MV-4-11 (cell line): Measurements from ENCODE around the gene NUBP2.

Experiments
- DNase-seq: peaks from one replicate; lab custom pipeline; 2025; lab: John Stamatoyannopoulos, UW

NUBP2 gene

DNA sequence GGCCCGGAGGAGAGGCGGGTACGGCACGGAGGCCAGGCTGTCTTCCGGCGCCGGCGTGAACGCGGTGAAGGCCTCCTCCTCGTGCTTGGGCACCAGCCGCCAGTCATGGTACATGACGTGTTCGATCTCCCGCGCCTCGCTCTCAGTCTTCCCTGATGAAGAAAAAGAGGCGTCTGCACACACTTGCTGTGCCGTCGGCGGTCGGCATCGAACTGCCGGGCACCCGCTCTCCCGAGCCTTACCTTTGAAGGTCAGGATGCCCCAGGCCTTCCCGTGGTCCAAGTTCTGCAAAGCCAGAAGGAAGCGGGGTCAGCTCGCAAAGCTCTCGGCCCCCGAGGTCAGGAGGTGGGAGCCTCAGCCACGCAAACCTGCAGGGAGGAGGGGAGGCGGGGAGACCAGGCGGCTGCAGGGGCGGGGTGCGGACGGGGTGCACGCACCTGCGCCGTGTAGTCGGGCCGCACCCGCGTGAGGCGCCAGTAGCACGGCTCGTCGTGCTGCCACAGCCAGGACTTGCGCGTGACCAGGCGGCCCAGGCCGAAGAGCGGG is 10.3 kb upstream of the NUBP2 start, which contains the start of gene EME2:
TSS of gene EME2 (plus strand) at position 449 of the 546 bp plus-strand sequence. CDS start 418 bp downstream, outside the sequence.
- no peak for DNase-seq

DNA sequence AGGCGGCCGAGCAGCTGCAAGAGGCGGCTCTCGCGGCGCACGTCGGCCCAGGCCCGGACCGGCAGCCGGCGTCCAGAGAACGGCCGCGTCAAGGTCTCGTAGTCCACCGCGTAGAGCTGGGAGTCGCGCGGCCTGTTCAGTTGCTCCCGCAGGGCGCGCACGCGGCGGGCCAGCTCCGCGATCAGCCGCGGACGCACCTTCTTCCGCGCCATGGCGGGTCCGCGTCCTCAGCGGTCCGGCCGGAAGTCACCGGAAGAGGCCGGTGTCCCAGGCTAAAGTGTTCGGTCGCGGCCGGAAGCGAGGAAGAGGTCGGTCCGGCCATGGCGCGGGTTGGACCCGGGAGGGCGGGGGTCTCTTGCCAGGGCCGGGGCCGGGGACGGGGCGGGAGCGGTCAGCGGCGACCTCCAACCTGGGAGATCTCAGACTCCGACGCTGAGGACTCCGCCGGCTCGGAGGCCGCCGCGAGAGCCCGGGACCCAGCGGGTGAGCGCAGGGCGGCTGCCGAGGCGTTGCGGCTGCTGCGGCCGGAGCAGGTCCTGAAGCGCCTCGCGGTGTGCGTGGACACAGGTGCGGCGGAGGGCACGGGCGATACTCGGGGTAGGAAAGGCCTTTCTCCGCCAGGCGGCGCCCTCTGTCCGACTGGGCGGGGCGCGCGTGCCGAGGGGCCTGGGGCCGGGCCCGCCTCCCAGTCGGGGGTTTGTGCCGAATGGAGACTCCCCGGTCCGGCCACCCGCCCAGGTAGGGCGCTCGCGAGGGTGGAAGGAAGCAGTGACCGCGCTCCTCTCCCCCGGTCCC is 9.7 kb upstream of the NUBP2 start, which contains the start of gene MRPS34:
TSS of gene MRPS34 (minus strand) at position 227 of the 795 bp plus-strand sequence. CDS start at position 212, 15 bp downstream.
- peak; percentile 67 for DNase-seq

DNA sequence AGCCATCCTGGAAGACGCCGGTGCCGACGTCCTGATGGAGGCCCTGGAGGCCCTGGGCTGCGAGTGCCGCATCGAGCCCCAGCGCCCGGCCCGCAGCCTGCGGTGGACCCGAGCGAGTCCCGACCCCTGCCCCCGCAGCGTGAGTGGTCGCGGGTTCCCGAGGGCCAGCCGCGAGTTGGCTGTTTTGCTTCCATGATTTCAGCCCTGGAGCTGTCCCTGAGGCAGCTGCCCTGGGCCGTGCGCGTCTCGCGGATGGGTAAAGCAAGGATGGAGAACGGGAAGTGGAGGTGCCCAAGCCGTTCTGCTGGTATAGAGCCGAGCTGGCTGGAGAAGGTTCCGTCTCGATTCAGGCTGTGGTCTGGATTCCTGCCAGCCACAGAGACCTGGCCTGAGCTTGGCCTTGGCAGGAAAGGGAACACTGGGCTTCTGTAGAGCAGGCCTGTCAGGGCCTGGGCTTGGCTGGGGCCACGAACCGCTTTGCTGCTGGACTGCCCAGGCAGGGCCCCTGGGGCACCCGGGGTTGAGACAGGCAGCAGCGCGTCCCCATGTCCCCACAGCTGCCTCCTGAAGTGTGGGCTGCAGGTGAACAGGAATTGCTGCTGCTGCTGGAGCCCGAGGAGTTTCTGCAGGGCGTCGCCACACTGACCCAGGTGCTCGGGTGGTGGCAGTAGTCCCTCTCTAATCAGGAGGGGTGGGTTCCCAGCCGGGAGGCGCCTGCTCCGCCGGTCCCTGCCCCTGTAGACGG is 8.9 kb upstream of the NUBP2 start:
- peak; percentile 27 for DNase-seq

DNA sequence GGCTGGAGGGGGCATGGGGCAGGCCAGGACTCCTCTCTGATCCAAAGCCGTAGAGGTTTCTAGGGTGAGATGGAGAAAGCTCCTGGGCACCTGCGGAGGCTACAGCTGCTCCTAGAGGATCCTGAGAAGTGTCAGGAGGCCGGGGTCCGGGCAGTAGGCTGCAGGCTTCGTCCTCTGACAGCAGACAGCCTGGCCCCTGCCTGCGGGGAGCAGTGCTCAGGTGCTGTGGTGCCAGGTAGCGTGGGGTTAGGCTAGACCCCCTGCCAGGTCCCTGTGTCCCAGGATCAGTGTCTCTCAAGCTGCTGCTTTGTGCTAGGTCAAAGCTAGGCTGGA is 8.3 kb upstream of the NUBP2 start:
- DNase-seq, result no peak

DNA sequence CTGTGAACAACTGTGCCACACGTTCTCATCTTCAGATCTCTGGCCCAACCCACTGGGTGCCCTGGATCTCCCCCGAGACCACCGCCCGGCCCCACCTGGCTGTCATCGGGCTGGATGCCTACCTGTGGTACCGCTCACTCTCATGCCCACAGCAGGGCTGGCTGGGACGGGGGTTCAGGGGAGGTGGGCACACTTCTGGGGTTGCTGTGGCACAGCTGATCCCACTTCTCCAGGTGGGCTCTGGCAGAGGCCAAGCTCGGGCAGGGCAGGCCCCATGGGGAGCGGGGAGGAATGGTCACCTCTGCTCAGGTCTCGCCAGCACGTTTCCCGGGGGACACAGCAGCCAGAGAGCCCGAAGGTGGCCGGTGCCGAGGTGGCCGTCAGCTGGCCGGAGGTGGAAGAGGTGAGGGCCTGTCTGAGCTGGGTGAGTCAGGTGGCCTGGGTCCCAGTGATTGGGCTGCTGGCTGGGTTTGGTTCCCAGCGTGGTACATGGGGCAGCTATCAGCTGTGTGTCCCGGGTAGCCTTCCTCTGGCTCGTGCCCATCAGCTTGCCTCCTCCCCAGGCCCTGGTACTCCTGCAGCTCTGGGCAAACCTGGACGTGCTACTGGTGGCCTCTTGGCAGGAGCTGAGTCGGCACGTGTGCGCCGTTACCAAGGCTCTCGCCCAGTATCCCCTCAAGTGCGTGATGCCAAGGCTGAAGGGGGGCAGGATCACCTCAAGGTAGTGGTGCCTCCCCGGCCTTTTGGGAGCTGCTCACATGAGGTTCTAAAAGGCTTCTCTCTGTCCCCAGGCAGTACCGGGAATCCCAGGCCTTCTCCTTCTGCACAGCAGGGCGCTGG is 7.5 kb upstream of the NUBP2 start:
- no peak for DNase-seq

DNA sequence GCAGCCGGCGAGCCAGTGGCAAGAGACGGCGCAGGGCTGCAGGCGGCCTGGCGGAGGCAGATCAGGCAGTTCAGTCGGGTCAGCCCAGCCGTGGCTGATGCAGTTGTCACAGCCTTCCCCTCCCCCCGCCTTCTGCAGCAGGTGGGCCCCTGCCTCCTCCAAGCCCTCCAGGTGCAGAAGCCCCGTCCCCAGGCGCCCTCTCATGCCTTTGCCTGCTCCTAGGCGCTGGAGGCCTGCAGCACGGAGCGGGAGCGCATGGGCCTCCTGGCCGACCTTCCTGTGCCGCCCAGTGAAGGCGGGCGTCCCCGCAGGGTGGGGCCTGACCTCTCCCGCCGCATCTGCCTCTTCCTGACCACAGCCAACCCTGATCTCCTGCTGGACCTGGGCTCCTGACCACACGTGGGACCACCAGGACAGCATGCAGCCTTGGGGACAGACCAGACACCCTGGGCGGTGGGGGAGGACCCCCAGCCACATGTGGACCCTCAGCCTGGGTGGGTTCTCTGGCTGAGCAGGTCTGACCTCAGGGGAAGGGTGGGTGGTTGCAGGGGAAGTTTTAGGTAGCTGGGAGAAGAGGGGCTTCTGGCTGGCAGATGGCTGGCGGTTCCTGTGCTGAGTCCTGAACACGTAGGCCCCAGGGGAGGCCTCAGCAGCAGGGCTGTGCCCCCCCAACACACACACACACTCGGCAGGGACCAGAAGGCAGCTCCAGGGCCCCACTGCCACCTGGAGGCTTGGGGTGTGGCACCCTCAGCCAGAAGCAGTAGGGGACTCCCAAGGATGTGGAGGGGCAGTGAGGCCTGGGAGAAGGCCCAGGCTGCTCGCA is 6.7 kb upstream of the NUBP2 start:
- no peak for DNase-seq

- no peak for DNase-seq
Observed at GRCh38 chr16:1776672-1776955, 6.1 kb upstream of the NUBP2 start.

DNA sequence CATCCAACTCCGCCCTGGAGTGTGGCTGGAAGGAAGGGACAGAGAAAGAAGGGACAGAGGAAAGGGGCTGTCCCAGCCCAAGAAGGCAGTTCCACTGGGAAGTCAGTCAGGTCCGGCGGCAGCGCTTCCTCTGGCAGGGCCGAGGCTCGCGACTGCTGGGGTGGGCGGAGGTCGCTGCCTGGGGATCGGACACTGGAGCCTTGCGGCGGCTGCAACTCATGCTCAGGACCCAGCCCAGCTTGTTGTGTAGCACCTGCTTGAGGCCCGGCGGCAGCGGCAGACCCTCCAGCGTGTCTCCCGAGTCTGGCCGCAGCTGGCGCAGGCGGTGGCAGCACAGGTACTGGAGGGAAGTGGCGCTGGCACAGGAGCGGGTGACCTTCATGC is 5.8 kb upstream of the NUBP2 start:
- DNase-seq, result no peak

DNA sequence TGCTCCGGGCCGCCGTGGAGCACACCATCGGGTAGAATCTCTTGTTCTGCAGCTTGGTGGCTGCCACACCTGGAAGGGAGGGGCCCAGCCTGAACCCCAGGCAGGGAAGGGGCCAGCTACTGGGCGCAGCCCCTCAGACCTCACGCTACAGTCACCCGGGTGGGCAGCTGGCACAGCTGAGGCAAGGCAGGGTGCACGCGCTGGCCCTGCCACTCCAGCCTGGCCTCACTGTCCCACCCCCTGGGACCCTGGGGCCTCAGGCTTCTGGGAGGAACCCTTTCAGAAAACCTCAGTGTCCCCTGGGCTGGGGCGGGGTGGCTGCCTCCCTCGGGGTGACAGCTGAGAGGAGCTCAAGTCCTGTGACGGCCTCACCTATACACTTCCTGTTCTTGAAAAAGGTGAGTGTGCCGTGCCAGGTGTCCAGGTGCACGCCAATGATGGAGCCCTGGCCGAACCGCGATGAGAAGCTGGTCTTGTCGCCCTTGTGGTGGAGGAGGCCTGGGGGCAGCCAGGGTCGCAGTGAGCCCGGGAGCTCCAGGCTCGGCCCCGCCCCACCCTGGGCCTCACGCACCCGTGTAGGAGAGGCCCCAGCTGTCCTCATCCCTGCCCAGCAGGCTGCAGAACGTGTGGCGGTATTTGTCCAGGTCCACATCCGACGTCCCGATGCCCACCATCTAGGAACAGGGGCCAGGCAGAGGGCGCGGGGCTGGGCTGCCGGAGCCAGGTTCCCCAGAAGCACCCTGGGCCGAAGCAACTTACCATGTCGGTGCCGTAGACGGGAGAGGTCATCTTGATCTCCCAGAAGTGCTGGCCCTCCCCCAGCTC is 5.2 kb upstream of the NUBP2 start:
- DNase-seq, result no peak

DNA sequence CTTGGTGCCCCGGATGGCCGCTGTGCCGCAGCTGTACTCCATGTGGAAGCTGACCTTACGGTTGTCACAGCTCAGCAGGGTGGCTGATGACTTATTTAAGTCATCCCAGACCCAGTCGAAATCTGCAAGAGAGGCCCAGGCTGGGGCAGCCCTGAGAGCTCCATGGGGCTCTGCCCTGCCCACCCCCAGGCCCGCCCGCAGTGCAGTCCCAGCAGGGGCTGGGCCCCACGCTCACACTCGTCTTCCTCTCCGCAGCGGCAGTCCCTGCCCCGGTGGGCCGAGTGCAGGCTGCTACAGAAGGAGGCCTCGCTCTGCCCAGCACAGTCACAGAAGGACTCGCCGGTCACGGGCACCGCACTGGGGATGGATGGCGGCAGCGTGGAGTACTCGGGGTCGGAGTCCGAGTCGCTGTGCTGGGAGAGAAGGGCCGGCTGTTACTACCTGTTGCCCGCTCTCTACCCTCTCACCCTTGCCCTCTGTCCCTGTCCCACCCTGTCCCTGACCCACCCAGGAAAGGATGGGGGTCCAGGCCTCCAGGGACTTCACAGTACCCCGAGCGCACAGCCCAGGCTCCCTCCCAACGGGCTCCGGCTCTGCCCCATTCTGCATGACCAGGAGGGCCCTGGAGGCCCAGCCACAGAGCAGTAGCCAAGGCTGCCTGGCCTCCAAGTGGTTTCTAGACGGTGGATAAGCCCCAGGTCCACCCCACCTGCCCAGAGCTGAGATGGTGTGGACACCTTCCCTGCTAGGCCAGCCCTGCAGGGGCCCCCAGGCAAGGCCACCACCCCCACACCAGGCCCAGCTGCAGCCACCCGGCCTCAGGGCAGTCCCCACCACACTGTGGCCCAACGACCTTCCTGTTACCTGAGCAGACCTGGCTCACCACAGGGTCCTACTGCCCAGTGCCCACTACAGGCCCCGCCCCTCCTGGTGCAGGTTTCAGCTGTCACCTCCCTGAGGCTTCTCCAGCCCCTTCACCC is 4.3 kb upstream of the NUBP2 start:
- DNase-seq, result no peak

DNA sequence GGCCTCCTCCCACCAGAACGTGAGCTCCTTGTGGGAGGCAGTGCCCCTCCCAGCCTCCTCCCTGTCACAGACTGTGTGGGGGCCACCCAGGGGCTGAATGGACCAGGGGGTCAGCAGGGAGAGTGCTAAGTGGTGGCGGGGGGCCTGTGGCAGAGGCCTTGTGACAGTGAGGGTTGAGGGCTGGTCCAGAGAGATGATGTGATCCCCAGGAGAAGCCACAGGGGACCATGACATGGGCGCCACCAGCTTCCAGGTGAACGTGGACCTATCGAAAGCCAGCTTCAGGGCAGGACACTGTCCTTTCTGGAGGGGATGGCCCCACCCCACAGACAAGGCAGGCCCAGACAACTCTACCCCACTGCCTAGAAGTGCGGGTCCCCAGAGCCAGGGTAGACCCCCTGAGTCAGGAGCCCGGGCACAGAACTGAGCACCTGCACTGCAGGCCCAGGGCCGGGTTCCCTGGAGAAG is 3.5 kb upstream of the NUBP2 start:
- no peak for DNase-seq

DNA sequence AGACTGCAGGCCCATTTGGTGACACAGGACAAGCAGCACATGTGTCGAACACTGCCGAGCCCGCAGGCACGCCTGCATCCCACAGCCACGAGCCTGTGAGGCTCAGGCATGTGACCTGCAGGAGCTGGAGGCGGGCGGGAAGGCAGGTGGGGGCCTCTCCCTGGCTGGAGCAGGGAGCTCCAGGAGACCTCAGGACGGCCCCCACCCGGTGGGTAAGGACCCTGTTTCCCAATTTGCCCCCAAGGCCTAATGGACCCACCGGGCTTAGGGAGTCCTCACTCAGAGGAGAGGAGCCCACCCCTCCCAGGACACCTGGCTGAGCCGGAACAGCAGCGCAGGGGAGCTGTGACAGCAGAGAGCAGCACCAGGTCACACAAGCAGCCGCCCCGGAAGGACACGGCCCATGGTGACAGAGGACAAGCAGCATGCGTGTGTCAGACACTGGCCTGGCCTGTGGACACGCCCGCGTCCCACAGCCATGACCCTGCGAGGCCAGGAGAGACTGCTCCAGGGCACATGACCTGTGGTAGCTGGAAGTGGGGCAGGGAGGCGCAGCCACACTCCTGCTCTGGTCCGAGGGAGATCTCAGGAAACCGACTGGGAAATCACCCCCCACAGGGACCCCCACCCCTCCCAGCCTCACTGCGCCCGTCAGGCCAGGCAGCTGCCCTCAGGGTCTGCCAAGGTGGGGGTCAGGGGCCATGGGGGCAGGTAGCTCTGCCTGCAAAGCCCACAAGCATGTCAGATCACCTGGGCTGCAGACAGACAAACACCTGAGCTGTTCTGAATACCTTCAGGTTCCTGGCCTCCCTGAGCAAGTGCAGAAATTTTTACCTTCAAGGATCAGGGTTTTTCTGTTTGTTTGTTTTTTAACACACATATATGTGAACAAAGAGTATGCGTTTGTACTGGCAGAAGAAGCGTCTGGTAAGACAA is 2.8 kb upstream of the NUBP2 start:
- DNase-seq, result no peak

DNA sequence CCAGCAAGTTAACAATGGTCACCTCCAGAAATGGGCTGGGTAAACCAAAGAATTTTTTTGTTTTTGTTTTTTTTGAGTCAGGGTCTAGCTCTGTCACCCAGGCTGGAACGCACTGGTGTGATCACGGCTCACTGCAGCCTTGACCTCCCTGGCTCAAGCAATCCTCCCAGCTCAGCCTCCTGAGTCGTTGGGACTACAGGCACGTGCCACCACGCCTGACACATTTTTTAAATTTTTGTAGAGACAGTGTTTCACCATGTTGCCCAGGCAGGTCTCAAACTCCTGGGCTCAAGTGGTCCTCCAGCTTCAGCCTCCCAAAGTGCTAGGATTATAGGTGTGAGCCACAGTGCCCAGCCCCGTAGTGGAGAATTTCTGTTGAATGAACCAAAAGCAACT is 2.1 kb upstream of the NUBP2 start:
- DNase-seq, result no peak

DNA sequence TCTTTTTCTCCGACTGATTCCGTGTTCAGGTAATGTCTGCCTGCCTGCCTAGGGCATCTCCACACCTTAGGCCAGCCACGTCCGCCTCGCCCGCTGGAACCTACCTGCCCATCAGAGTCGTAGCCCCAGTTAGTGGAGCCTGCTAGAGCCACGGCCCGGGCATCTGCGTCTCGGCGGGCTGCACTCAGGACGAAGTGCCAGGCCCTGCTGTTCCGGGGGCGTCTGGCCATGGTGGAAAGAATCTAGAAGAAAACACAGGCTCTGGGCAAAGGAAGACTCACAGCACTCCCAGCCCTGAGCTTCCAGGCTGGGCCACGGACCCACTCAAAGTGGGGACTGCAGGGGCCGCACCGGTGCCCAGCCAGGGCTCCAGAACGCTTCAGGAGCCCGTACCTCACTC is 1.5 kb upstream of the NUBP2 start:
- no peak for DNase-seq

DNA sequence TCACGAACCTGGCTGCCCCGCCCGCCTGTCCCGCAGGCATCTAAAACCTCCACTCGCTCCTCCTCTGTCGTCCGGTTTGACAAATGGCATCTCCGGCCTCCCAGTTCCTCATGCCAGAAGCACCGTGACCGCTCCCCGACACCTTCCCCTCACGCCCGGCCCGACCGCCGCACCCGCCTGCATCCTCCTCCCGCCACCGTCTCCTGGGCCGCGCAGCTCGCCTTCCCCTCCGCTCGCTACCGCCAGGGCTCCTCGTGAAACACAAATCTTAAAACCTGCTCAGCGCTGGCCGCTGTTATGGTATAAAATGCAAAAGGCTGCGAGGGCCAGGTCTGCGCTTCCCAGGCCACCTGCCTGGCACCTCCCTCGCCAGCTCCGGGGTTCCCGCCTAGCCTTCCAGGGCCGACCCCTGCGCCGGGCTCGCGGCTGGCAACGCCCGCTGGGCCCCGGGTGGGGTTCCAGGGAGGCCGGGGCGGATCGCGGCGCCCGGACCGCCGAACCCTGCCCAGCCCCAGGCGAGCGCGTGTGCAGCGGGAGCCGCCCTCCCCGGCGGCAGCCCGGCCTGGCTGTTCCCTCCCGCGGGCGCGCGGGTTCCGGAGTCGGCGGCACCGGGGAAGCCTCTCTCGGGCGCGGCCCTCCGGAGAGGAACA is 877 bp upstream of the NUBP2 start:
- DNase-seq, result peak; percentile 26

DNA sequence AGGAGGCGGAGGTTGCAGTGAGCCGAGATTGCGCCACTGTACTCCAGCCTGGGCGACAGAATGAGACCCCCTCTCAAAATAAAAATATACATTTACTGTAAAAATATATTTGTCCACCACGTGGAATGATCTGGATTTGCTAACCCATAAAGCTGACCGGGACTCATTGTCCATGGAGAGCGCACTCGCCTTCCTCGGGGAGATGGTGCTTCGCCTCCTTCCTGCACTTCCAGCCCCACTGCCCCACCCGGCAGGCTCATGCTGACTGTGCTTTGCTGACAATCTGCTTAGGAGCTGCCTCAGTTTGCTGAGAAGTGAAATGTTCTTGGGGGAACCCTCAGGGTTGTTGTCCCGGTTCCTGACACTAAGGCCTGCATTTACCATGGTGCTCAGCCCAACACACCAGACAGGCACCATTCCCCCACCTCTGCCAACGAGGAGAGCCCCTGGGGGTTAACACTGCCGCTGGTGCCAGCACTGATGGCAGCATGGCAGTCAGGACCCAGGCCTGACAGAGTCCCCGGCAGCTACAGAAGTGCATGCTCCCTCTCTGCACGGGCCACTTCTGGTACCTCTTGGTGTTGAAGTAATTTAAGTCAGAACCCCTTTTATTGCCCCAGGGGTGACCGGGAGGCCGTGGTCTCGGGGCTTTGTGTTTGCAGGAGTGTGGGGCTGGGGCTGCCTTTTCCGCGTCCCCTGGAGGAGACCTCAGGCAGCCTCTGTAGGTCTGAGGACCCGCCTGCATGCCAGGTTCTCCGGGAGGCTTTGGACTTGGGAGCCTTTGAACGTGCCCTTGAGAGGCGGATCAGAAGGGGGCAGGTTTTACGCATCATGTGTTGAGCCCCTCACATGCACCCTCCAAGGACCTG is 2.5 kb downstream of the NUBP2 start:
- DNase-seq, result no peak

DNA sequence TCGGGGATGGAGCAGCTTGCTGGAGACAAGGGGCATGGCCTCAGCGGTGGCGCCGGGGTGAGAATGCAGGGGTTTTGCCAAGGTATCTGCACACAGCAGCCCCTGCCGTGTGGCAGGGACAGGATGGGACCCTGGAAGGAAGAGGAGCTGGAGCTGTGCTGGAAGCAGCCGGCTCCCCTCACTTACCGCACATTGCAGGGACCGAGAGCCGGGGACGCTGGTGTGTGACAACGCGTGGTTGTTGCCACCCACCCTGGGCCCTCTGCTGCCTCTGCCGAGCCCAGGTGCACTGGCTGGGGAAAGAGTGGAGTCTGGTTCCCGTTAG is 3.0 kb downstream of the NUBP2 start:
- DNase-seq, result no peak
